NCI-H2227 (cell line): ENCODE results near the gene PRRT1.
"Not testable (repeated sequence)": the region's sequence is repeated elsewhere in the genome, so short reads cannot be mapped to it uniquely, and the experiment has no call there.

Source experiments
- DNase-seq: peaks from one replicate; lab custom pipeline; 2025; ENCODE audit not compliant: unreplicated experiment; lab: John Stamatoyannopoulos, UW

Gene PRRT1

GRCh38 chr6:32105433-32105832 lies 46.3 kb downstream of the PRRT1 start:
- DNase-seq = no peak

GRCh38 chr6:32102255-32102654 lies 49.5 kb downstream of the PRRT1 start:
- DNase-seq = no peak

- DNase-seq = not testable (repeated sequence)
These were observed 51.5 kb downstream of the PRRT1 start for GRCh38 chr6:32100251-32100650.
